GM20000 (cell line): ENCODE results near the gene GSTM2.

Experiments used
- DNase-seq: peaks from one replicate; pipeline ENCODE4 v3.0.0; 2012; ENCODE audit warnings: low spot score
- TF ChIP-seq, protein P1 (sequence below): IDR thresholded peaks from 2 replicates; pipeline ENCODE4 v1.5.1; 2012; ENCODE audit warnings: mild to moderate bottlenecking, control low read depth; ENCODE audit errors: extremely low read depth, missing control alignments

GSTM2 gene

DNA sequence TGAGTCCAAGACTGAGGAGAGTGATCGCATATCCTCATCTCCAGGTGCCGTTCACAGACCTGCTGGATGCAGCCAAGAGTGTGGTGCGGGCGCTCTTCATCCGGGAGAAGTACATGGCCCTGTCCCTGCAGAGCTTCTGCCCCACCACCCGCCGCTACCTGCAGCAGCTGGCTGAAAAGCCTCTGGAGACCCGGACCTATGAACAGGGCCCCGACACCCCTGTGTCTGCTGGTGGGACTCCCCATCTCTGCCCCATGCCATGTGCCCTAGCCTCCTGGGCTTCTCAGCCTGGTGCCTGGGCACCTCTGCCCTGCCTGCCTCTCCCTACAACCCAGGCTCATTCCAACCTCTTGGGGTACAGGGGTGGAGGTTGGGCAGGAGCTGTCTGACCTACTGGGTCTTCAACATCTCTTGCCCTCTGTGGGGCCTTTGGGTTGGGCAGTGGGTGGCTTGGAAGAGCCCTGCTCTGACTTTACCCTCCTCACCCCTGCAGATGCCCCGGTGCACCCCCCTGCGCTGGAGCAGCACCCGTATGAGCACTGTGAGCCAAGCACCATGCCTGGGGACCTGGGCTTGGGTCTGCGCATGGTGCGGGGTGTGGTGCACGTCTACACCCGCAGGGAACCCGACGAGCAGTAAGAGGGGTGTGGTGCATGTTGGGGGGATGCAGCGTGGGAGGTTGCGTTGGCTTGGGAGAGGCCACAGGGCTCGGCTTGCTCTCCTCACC, 41.0 kb upstream of the GSTM2 start:
- TF ChIP-seq, protein P1, sequence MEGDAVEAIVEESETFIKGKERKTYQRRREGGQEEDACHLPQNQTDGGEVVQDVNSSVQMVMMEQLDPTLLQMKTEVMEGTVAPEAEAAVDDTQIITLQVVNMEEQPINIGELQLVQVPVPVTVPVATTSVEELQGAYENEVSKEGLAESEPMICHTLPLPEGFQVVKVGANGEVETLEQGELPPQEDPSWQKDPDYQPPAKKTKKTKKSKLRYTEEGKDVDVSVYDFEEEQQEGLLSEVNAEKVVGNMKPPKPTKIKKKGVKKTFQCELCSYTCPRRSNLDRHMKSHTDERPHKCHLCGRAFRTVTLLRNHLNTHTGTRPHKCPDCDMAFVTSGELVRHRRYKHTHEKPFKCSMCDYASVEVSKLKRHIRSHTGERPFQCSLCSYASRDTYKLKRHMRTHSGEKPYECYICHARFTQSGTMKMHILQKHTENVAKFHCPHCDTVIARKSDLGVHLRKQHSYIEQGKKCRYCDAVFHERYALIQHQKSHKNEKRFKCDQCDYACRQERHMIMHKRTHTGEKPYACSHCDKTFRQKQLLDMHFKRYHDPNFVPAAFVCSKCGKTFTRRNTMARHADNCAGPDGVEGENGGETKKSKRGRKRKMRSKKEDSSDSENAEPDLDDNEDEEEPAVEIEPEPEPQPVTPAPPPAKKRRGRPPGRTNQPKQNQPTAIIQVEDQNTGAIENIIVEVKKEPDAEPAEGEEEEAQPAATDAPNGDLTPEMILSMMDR, result no peak
- no peak for DNase-seq

DNA sequence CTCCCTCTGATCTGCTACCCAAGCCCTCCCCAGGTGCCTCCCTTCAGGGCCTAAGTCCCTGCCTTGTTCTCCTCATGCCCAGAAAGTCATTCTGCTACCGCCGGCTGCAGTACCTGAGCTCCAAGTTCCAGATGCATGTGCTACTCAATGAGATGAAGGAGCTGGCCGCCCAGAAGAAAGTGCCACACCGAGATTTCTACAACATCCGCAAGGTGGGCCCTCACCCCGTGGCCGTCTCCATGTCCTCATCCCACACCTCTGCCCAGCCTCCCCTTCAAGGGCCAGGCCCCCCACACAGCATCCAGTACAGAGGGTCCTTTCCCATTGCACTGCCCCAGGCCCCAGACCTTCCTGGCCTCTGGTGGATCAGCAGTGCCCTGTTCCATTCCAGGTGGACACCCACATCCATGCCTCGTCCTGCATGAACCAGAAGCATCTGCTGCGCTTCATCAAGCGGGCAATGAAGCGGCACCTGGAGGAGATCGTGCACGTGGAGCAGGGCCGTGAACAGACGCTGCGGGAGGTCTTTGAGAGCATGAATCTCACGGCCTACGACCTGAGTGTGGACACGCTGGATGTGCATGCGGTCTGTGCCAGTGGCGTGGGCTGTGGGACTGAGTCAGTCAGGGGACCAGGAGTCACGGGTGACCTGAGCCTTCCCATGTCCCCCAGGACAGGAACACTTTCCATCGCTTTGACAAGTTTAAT, 40.0 kb upstream of the GSTM2 start:
- TF ChIP-seq, protein P1, result no peak
- peak; percentile 8 for DNase-seq

DNA sequence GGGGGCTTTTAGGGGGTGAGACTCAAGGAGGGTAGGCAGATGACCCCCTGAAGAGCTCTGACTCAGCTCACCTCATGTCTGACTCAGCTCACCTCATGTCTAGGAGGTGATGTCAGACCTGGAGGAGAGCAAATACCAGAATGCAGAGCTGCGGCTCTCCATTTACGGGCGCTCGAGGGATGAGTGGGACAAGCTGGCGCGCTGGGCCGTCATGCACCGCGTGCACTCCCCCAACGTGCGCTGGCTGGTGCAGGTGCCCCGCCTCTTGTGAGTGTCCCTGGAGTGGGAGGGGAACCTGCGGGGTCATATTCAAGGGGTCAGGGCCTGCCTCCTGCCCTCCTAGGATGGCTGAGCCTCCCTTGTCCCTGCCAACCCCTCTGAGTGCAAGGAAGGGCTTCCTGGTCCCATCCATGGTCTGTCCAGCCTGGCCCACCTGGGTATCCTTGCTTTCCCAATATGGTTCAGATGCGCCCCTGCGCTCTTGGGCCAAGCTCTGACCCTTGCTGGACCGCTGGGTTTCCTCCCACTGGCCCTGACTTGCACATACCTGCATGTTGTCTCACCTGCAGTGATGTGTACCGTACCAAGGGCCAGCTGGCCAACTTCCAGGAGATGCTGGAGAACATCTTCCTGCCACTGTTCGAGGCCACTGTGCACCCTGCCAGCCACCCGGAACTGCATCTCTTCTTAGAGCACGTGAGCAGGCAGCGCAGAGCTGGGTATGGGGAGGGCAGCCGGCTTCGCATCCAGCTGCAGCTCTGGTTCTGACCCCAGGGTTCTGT, 39.1 kb upstream of the GSTM2 start:
- TF ChIP-seq, protein P1, result no peak
- no peak for DNase-seq

- TF ChIP-seq, protein P1, result no peak
These were observed 38.4 kb upstream of the GSTM2 start for GRCh38 chr1:109629372-109630030.

GRCh38 chr1:109630081-109630897, 37.6 kb upstream of the GSTM2 start:
- peak; percentile 61 for DNase-seq
- TF ChIP-seq, protein P1, result peak; percentile 15

More at GRCh38 chr1:109629372-109630030, 38.4 kb upstream of the GSTM2 start:
- peak; percentile 20 for DNase-seq

GRCh38 chr1:109630898-109631512, 36.9 kb upstream of the GSTM2 start:
- DNase-seq, result no peak
- TF ChIP-seq, protein P1, result no peak
